IMR-90 (cell line): ENCODE results near the gene SEBOX.

Experiments used
- CTCF ChIP-seq: conservative IDR thresholded peaks from 2 replicates; pipeline ENCODE4 v1.5.1; 2012; ENCODE audit warnings: mild to moderate bottlenecking, low read depth, low read length, improper control_type of control experiment
- MXI1 ChIP-seq: IDR thresholded peaks from 2 replicates; pipeline ENCODE4 v1.6.1; 2012; ENCODE audit warnings: low read depth, mild to moderate bottlenecking, low read length, moderate library complexity, borderline replicate concordance

DNA sequence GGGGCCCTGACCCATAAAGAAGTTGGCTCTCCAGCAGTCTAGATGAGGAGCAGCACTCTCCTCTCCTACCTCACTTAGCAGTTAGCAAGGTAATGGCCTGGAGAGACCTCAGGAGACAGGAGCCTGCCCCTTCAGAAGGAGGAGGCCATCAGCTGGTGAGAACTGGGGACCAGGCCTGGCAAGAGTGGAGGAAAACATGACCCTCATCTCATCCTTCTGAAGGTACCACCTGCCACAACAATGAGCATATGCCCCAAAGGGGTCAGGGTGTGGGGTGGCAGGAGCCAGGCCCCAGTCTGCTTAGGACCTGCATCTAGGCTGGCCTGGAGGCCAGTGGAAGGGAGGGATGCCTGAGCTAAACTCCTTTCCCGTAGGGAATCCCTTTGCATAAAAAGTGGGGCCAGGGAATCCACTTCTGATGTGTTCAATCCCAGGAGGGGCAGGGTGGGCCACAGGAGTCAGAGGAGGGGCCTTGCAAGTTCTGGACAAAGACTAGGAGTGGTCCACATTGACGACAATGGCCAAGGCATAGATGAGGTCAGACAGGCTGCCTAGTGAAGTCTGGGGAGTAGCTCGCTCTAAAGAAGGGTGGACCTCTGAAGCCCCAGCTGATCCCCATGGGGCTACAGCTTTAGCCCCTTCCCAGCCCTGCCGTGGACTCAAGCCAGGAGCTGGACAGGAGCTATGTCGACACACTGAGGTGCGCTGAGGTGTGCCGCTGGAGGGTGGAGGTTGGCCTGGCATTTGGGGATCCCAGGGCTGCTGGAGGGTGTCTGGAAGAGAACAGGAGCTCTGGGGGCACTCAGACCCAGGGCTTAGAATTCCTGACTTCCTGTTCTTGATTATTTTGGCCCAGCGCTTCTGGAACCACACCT is 986 bp downstream of the SEBOX start:
- TF ChIP-seq MXI1: no peak
- no peak for TF ChIP-seq CTCF
